HepG2 (cell line): ENCODE measurements around the gene SLC25A1. TPM values are rescaled to one million over a fixed set of nuclear protein-coding genes. Genes with fewer than 3 reads are reported as not detected.
A peak's percentile ranks its signal among the peaks of the same experiment; 100 is the strongest.

Experiments used
- ATAC-seq: fragments of 200-7000 bp; cut with Tn5 transposase; 3 replicates; pipeline ENCODE4 v1.9.1; 2020; ENCODE audit warnings: mild to moderate bottlenecking, moderate library complexity
- BruUV-seq: library from RNA; stranded (reverse); fragments of 400-500 nt; replicated peaks from 2 replicates; lab custom pipeline; 2021; lab: Mats Ljungman, UMichigan
- CTCF ChIA-PET: fragments of 300-600 bp; formaldehyde crosslinking; extraction: SDS; loops from one replicate; lab custom pipeline; 2021; ENCODE audit warnings: low total read pairs, inconsistent platforms, low intra/inter-chr PET ratio; lab: Yijun Ruan, JAX
- POLR2A ChIA-PET: fragments of 350-600 bp; sonication (Branson Sonifier 250); formaldehyde crosslinking; loops from one replicate; lab custom pipeline; 2020; ENCODE audit warnings: antibody characterized with exemption, inconsistent platforms; lab: Yijun Ruan, JAX
- DNase-seq: peaks from one replicate; pipeline ENCODE4 v3.0.0-alpha.2; 2015; ENCODE audit warnings: low spot score
- FAIRE-seq: peaks from 3 replicates; lab custom pipeline; 2011; peaks lifted over from hg19 to GRCh38; lab: Jason Lieb, UNC
- H2AFZ ChIP-seq: one replicate; pipeline ENCODE4 v1.6.1; 2011; ENCODE audit warnings: low read length, inconsistent platforms
- H3K27ac ChIP-seq: fragments of 300-600 bp; 3 replicates; pipeline ENCODE4 v1.8.0; 2011; ENCODE audit warnings: mixed run types, mild to moderate bottlenecking, mixed read lengths, low read length, inconsistent platforms; ENCODE audit not compliant: insufficient read depth; ENCODE audit errors: extremely low read length
- H3K27me3 ChIP-seq, 2 experiments: fragments of 200-600 bp in 1 of 2; 2 replicates in 1 of 2; 3 replicates in 1 of 2; pipeline versions ENCODE4 v1.6.0 to v1.8.0; 2011; ENCODE audit warnings: low read length in 2 of 2, mild to moderate bottlenecking in 2 of 2, moderate library complexity in 2 of 2, inconsistent platforms in 1 of 2; ENCODE audit not compliant: insufficient read depth in 2 of 2, control insufficient read depth in 1 of 2
- H3K36me3 ChIP-seq, 2 experiments: fragments of 200-600 bp in 1 of 2; replicated peaks in 1 of 2; 2 replicates in 1 of 2; 3 replicates in 1 of 2; pipeline versions ENCODE4 v1.5.1 to v1.8.0; 2011; ENCODE audit warnings: low read length in 2 of 2, inconsistent platforms in 1 of 2; ENCODE audit not compliant: insufficient read depth in 2 of 2, control insufficient read depth in 1 of 2
- H3K4me1 ChIP-seq: 2 replicates; pipeline ENCODE4 v1.5.1; 2012; ENCODE audit warnings: low read length, inconsistent platforms; ENCODE audit not compliant: insufficient read depth
- H3K4me2 ChIP-seq: 2 replicates; pipeline ENCODE4 v1.6.0; 2011; ENCODE audit warnings: low read depth, low read length, inconsistent platforms
- H3K4me3 ChIP-seq, 3 experiments: fragments of 200-600 bp in 1 of 3; sonication (generic), shearing (Covaris generic) in 1 of 3; replicated peaks in 1 of 3; 2 replicates each; pipeline ENCODE4 v1.5.1; 2011 to 2016; ENCODE audit warnings: low read length in 3 of 3, inconsistent platforms in 2 of 3, low read depth in 2 of 3, mild to moderate bottlenecking in 2 of 3, control low read depth in 1 of 3, mixed read lengths in 1 of 3; ENCODE audit not compliant: insufficient read depth in 1 of 3
- H3K79me2 ChIP-seq: one replicate; pipeline ENCODE4 v1.6.1; 2011; ENCODE audit warnings: low read length, inconsistent platforms; ENCODE audit not compliant: insufficient read depth
- H3K9ac ChIP-seq: 2 replicates; pipeline ENCODE4 v1.6.0; 2011; ENCODE audit warnings: mild to moderate bottlenecking, low read depth, low read length, inconsistent platforms; ENCODE audit not compliant: insufficient read depth
- H3K9me3 ChIP-seq: 2 replicates; pipeline ENCODE4 v1.5.1; 2012; ENCODE audit warnings: mild to moderate bottlenecking, low read length
- H4K20me1 ChIP-seq: 2 replicates; pipeline ENCODE4 v1.6.0; 2011; ENCODE audit warnings: inconsistent platforms, mild to moderate bottlenecking, low read length, moderate library complexity; ENCODE audit not compliant: insufficient read depth
- HIC2 ChIP-seq: sonication (generic); formaldehyde crosslinking; IDR thresholded peaks from 2 replicates; pipeline ENCODE4 v1.9.0; 2022; ENCODE audit warnings: low read depth, missing genetic modification reagents
- MTA1 ChIP-seq: sonication (generic); formaldehyde crosslinking; IDR thresholded peaks from 2 replicates; pipeline ENCODE4 v1.4.0; 2020; ENCODE audit warnings: missing genetic modification reagents, mild to moderate bottlenecking, borderline replicate concordance
- SAP130 ChIP-seq: IDR thresholded peaks from 2 replicates; pipeline ENCODE4 v1.6.1; 2016; ENCODE audit warnings: low read depth
- SMC3 ChIP-seq: IDR thresholded peaks from 2 replicates; pipeline ENCODE4 v1.6.1; 2011; ENCODE audit warnings: low read length, improper control_type of control experiment
- STAG1 ChIP-seq: sonication (generic); formaldehyde crosslinking; IDR thresholded peaks from 2 replicates; pipeline ENCODE4 v1.4.0; 2020; ENCODE audit warnings: missing genetic modification reagents
- ZEB1 ChIP-seq: IDR thresholded peaks from 2 replicates; pipeline ENCODE4 v1.6.1; 2012; ENCODE audit warnings: mild to moderate bottlenecking, low read depth, inconsistent platforms; ENCODE audit not compliant: insufficient replicate concordance
- WGBS: methylation state at CpG from one replicate; pipeline ENCODE4 v1.1.6; 2017; ENCODE audit warnings: low lambda C conversion rate; 5-methylcytosine and 5-hydroxymethylcytosine counted together
- in situ Hi-C: cut with HindIII; loops from 2 replicates; pipeline ENCODE4 v1.10.0; 2017; ENCODE audit warnings: low pct_unique_long_range_greater_than_20kb; ENCODE audit not compliant: extremely low pct_ligation_motif_present
- intact Hi-C: fragments of 100-400 bp; cut with micrococcal nuclease; formaldehyde crosslinking; loops from one replicate; pipeline ENCODE4 v1.10.0; 2022; ENCODE audit not compliant: unreplicated experiment
- polyA plus RNA-seq, 8 experiments: library from polyadenylated mRNA; depleted of rRNA in 3 of 8; stranded (reverse) in 7 of 8; unstranded in 1 of 8; fragments of >200 nt; fragmentation: Illumina TruSeq in 4 of 8; extraction: Trizol in 4 of 8; gene quantifications; 2 replicates each; pipeline versions ENCODE4 v1.2.1 to v1.2.3, GENCODE V29; 2011 to 2016; ENCODE audit warnings: low read depth in 4 of 8, missing spikeins in 1 of 8, mixed read lengths in 1 of 8; ENCODE audit not compliant: insufficient read depth in 1 of 8
- total RNA-seq, 5 experiments: library from RNA; depleted of rRNA; stranded (reverse); fragments of >200 nt; fragmentation: Illumina TruSeq; extraction: Trizol; gene quantifications; 2 replicates each; pipeline ENCODE4 v1.2.3, GENCODE V29; 2016; ENCODE audit warnings: low read depth in 1 of 5
- TF ChIP-seq, protein P1 (sequence below): sonication (generic); formaldehyde crosslinking; IDR thresholded peaks from 2 replicates; pipeline ENCODE4 v1.5.0; 2020; ENCODE audit warnings: mild to moderate bottlenecking, missing genetic modification reagents, moderate library complexity
- TF ChIP-seq, protein P2 (sequence below): IDR thresholded peaks from 2 replicates; pipeline ENCODE4 v1.6.1; 2016; ENCODE audit warnings: low read depth, borderline replicate concordance

The SLC25A1 gene
- total and polyA plus RNA-seq, 2 of the 13 experiments (the other 11 are each of a cell fraction or from before 2014, with no cell fraction given): 49.4 to 161 TPM

- peaks cover 11% of the 10 kb centered on the region; the same call in 1 of the 2 replicates for H4K20me1 ChIP-seq
- H3K4me1 ChIP-seq: peaks cover 36% of the 10 kb centered on the region
- intact Hi-C loops (no loop called here), in situ Hi-C loops (no loop called here)
- H3K4me3 ChIP-seq: peak overlapping the region in 1 of 3 experiments; percentile 98; a peak in 1 of 6 replicates
- TF ChIP-seq SMC3: peak; percentile 45; the same call in 1 of the 2 replicates
- TF ChIP-seq SAP130 (CRISPR knock-in tag): peak; percentile 22; the same call in 1 of the 2 replicates
- 0 out of 2 replicates have a peak, but pooled peaks have one; percentile 10 for TF ChIP-seq MTA1 (CRISPR knock-in tag)
- TF ChIP-seq STAG1: peak; percentile 31; the same call in 1 of the 2 replicates
- TF ChIP-seq, protein P1, sequence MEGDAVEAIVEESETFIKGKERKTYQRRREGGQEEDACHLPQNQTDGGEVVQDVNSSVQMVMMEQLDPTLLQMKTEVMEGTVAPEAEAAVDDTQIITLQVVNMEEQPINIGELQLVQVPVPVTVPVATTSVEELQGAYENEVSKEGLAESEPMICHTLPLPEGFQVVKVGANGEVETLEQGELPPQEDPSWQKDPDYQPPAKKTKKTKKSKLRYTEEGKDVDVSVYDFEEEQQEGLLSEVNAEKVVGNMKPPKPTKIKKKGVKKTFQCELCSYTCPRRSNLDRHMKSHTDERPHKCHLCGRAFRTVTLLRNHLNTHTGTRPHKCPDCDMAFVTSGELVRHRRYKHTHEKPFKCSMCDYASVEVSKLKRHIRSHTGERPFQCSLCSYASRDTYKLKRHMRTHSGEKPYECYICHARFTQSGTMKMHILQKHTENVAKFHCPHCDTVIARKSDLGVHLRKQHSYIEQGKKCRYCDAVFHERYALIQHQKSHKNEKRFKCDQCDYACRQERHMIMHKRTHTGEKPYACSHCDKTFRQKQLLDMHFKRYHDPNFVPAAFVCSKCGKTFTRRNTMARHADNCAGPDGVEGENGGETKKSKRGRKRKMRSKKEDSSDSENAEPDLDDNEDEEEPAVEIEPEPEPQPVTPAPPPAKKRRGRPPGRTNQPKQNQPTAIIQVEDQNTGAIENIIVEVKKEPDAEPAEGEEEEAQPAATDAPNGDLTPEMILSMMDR (CRISPR knock-in tag): peak; percentile 48
- TF ChIP-seq ZEB1: peak; percentile 97
- TF ChIP-seq HIC2 (CRISPR knock-in tag): no peak
- TF ChIP-seq, protein P2, sequence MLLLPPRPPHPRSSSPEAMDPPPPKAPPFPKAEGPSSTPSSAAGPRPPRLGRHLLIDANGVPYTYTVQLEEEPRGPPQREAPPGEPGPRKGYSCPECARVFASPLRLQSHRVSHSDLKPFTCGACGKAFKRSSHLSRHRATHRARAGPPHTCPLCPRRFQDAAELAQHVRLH (CRISPR knock-in tag): no peak
- DNase-seq: no peak
- no TSS peak for BruUV-seq
- H3K9me3 ChIP-seq: no peaks in the 10 kb centered on the region
- H3K27me3 ChIP-seq: peaks cover 7 to 39% of the 10 kb centered on the region in 2 experiments
- H2AFZ ChIP-seq: no peak overlapping the region
- H3K79me2 ChIP-seq: peaks cover 18% of the 10 kb centered on the region
- 46% methylated on average over 14 of the region's 17 CpGs for WGBS
- no peak overlapping the region for H3K27ac ChIP-seq
- peak overlapping the region; percentile 96; the same call in 1 of the 2 replicates for H3K4me2 ChIP-seq
- ATAC-seq: peak; percentile 39
- FAIRE-seq: no peak
- no peak overlapping the region for H3K9ac ChIP-seq
- ChIA-PET POLR2A (interaction anchor here (1.3 to 1.9 kb wide), 2 partner anchors 10 to 24 kb away, joined by 3 to 5 read pairs; partner anchors contain the start of genes ESS2 and SLC25A1), CTCF (no interaction called here)
- H3K36me3 ChIP-seq: no peaks in the 10 kb centered on the region
Observed at GRCh38 chr22:19168088-19168890, 10.2 kb downstream of the SLC25A1 start.
